Measurements from ENCODE around the gene BACH2. TPM values are rescaled to one million over a fixed set of nuclear protein-coding genes. Genes with fewer than 3 reads are reported as not detected.

Gene BACH2
- polyA plus RNA-seq, 2 of the 4 experiments (the other 2 are of a cell fraction): 0.01 to 0.36 TPM

- TF ChIP-seq ELK1 (IDR thresholded peaks at IDR 0.05; ENCODE audit: low read depth, low read length) (no peak), PHF8 (IDR thresholded peaks at IDR 0.05; ENCODE audit: borderline replicate concordance, low read depth) (no peak), NFE2L2 (conservative IDR thresholded peaks at IDR 0.05; ENCODE audit: low read length) (no peak), KDM5A (IDR thresholded peaks at IDR 0.05) (no peak)
Observed at GRCh38 chr6:90343576-90343975, 46.9 kb upstream of the BACH2 start (continued).

GRCh38 chr6:90338409-90338808 is 41.8 kb upstream of the BACH2 start:
- Histone ChIP-seq H3K4me2 (no peak overlapping the region), H3K4me1 (no peaks in the 10 kb centered on the region), H3K27ac (no peak overlapping the region), H3K4me3 (no peak overlapping the region), H3K9me3 (no peaks in the 10 kb centered on the region)
- ATAC-seq (no peak), DNase-seq (ENCODE audit: low read depth in 1 of 2, low spot score in 1 of 2) (no peak), FAIRE-seq (no peak)
- 27% methylated on average over 1 of the region's 1 CpG for WGBS (ENCODE audit: missing lambda C conversion rate)
- no peak for TF ChIP-seq HOXB5 (CRISPR knock-in tag; IDR thresholded peaks at IDR 0.05)
- TF ChIP-seq RAD21 (conservative IDR thresholded peaks at IDR 0.05 in 1 of 2, IDR thresholded peaks at IDR 0.05 in 1 of 2): no peak
- TF ChIP-seq MAFK (IDR thresholded peaks at IDR 0.05; ENCODE audit: partially characterized antibody): no peak
- TF ChIP-seq SMC3 (IDR thresholded peaks at IDR 0.05): no peak
- TF ChIP-seq CHD2 (IDR thresholded peaks at IDR 0.05; ENCODE audit: low read length, partially characterized antibody): no peak
- TF ChIP-seq CTCF (IDR thresholded peaks at IDR 0.05): no peak
- TF ChIP-seq MAZ (IDR thresholded peaks at IDR 0.05; ENCODE audit: borderline replicate concordance, low read depth, low read length): no peak
- POLR2A ChIA-PET: no interaction called here
- CTCF ChIA-PET: no interaction called here

- no peaks in the 10 kb centered on the region for H3K9me3 ChIP-seq
- ChIA-PET CTCF (no interaction called here), POLR2A (no interaction called here)
- no peak overlapping the region for H3K27ac ChIP-seq
- ATAC-seq: no peak
- no peaks in the 10 kb centered on the region for H3K4me1 ChIP-seq
- FAIRE-seq: no peak
- no peak for DNase-seq (ENCODE audit: low read depth in 1 of 2, low spot score in 1 of 2)
- no peak overlapping the region for H3K4me3 ChIP-seq
- no peak overlapping the region for H3K4me2 ChIP-seq
- TF ChIP-seq USF2 (IDR thresholded peaks at IDR 0.05) (no peak), SREBF2 (IDR thresholded peaks at IDR 0.05) (no peak), BCL3 (IDR thresholded peaks at IDR 0.05) (no peak), RCOR1 (IDR thresholded peaks at IDR 0.05; ENCODE audit: low read depth, low read length) (no peak), MYC (IDR thresholded peaks at IDR 0.05; ENCODE audit: borderline replicate concordance, low read length) (no peak), HOXA7 (CRISPR knock-in tag; IDR thresholded peaks at IDR 0.05) (no peak), ZFP36 (IDR thresholded peaks at IDR 0.05; ENCODE audit: borderline replicate concordance, partially characterized antibody) (no peak), PHF8 (IDR thresholded peaks at IDR 0.05; ENCODE audit: borderline replicate concordance, low read depth) (no peak), EP300 (IDR thresholded peaks at IDR 0.05) (no peak), CHD4 (IDR thresholded peaks at IDR 0.05; ENCODE audit: borderline replicate concordance) (no peak), HMGXB4 (CRISPR knock-in tag; IDR thresholded peaks at IDR 0.05; ENCODE audit: borderline replicate concordance) (no peak), TFCP2L1 (CRISPR knock-in tag; IDR thresholded peaks at IDR 0.05) (no peak), RNF2 (IDR thresholded peaks at IDR 0.05; ENCODE audit: borderline replicate concordance, low read depth) (no peak), CBX8 (IDR thresholded peaks at IDR 0.05) (no peak)
- 47% methylated on average over 6 of the region's 6 CpGs for WGBS (ENCODE audit: missing lambda C conversion rate)
Observed at GRCh38 chr6:90336388-90336947, 39.8 kb upstream of the BACH2 start.
